Tibial nerve (tissue), 4 donors: Measurements from ENCODE around the gene FGF23. TPM values are rescaled to one million over a fixed set of nuclear protein-coding genes. Genes with fewer than 3 reads are reported as not detected.

Experiments
- DNase-seq, 2 donors: peaks; one replicate each; pipeline ENCODE4 v3.0.0-alpha.2; 2019; ENCODE audit warnings: low spot score in 2 of 2
- H3K27ac ChIP-seq, 4 donors: fragments of 200-600 bp; sonication (generic) in 3 of 4; one replicate each; pipeline ENCODE4 v1.5.1; 2017 to 2019; ENCODE audit warnings: mild to moderate bottlenecking in 1 of 4
- H3K27me3 ChIP-seq, 2 donors: fragments of 200-600 bp; sonication (generic) in 1 of 2; one replicate each; pipeline versions ENCODE4 v1.5.1 to v1.6.0; 2017 to 2019
- H3K36me3 ChIP-seq, 3 donors: fragments of 200-600 bp; sonication (generic); one replicate each; pipeline ENCODE4 v1.5.1; 2018 to 2019
- H3K4me1 ChIP-seq, 4 donors: fragments of 200-600 bp; sonication (generic) in 3 of 4; one replicate each; pipeline ENCODE4 v1.5.1; 2017 to 2019
- H3K4me3 ChIP-seq, 4 donors: fragments of 200-600 bp; sonication (generic) in 3 of 4; one replicate each; pipeline ENCODE4 v1.5.1; 2017 to 2019; ENCODE audit warnings: mild to moderate bottlenecking in 1 of 4, moderate library complexity in 1 of 4
- H3K9me3 ChIP-seq, 4 donors: fragments of 200-600 bp; sonication (generic) in 3 of 4; one replicate each; pipeline ENCODE4 v1.5.1; 2017 to 2019
- CTCF ChIP-seq, 5 experiments: fragments of 200-600 bp in 3 of 5; fragments of 450-650 bp in 2 of 5; sonication (generic) in 3 of 5; IDR thresholded peaks; one replicate each; pipeline ENCODE4 v1.5.1; 2016 to 2019; ENCODE audit warnings: antibody characterized with exemption in 5 of 5, mild to moderate bottlenecking in 3 of 5, moderate library complexity in 2 of 5
- EP300 ChIP-seq, 2 donors: sonication (generic); formaldehyde crosslinking; IDR thresholded peaks; one replicate each; pipeline ENCODE4 v1.6.1; 2017; ENCODE audit warnings: antibody characterized with exemption in 2 of 2, mild to moderate bottlenecking in 1 of 2
- POLR2A ChIP-seq, 2 donors: fragments of 450-650 bp; IDR thresholded peaks; one replicate each; pipeline ENCODE4 v1.6.1; 2017; ENCODE audit warnings: antibody characterized with exemption in 2 of 2, mild to moderate bottlenecking in 2 of 2, moderate library complexity in 2 of 2
- WGBS, 2 donors: methylation state at CpG; one replicate each; pipeline ENCODE4 v1.1.5; 2018; 5-methylcytosine and 5-hydroxymethylcytosine counted together
- total RNA-seq, 4 donors: library from RNA; depleted of rRNA; stranded (reverse); fragments of >200 nt; gene quantifications; one replicate each; pipeline ENCODE4 v1.1.0, GENCODE V29; 2016

FGF23 gene
- total RNA-seq, 4 donors from 2014 or later, result not detected

GRCh38 chr12:4420138-4420670 is 40.7 kb upstream of the FGF23 start:
- DNase-seq, result no peak
- Histone ChIP-seq H3K9me3 (no peaks in the 10 kb centered on the region), H3K4me1 (no peaks in the 10 kb centered on the region), H3K4me3 (no peak overlapping the region), H3K36me3 (no peaks in the 10 kb centered on the region), H3K27ac (no peak overlapping the region), H3K27me3 (peaks cover 0 to 16% of the 10 kb centered on the region in 2 donors)
- TF ChIP-seq EP300 (IDR thresholded peaks at IDR 0.05) (no peak), POLR2A (IDR thresholded peaks at IDR 0.05) (no peak), CTCF (IDR thresholded peaks at IDR 0.05) (no peak)
- 78 to 84% methylated on average over 5 of the region's 5 CpGs for WGBS, 2 donors

- 82 to 86% methylated on average over 5 of the region's 5 CpGs for WGBS, 2 donors
- H3K4me3 ChIP-seq, result no peak overlapping the region
- H3K4me1 ChIP-seq, result no peaks in the 10 kb centered on the region
- H3K36me3 ChIP-seq, result no peaks in the 10 kb centered on the region
- TF ChIP-seq CTCF (IDR thresholded peaks at IDR 0.05) (no peak), POLR2A (IDR thresholded peaks at IDR 0.05) (no peak), EP300 (IDR thresholded peaks at IDR 0.05) (no peak)
- no peaks in the 10 kb centered on the region for H3K9me3 ChIP-seq
- DNase-seq, result no peak
- H3K27me3 ChIP-seq, result peaks cover 0 to 17% of the 10 kb centered on the region in 2 donors
- no peak overlapping the region for H3K27ac ChIP-seq
Observed at GRCh38 chr12:4418913-4419312, 39.4 kb upstream of the FGF23 start.

- Histone ChIP-seq H3K9me3 (no peaks in the 10 kb centered on the region), H3K27me3 (peaks cover 0 to 17% of the 10 kb centered on the region in 2 donors), H3K4me3 (no peak overlapping the region), H3K4me1 (no peaks in the 10 kb centered on the region), H3K27ac (no peak overlapping the region), H3K36me3 (no peaks in the 10 kb centered on the region)
- no peak for DNase-seq
- WGBS, 2 donors, result 40 to 43% methylated on average over 5 of the region's 5 CpGs
- TF ChIP-seq POLR2A (IDR thresholded peaks at IDR 0.05), result no peak
- TF ChIP-seq EP300 (IDR thresholded peaks at IDR 0.05), result no peak
- no peak for TF ChIP-seq CTCF (IDR thresholded peaks at IDR 0.05)
Observed at GRCh38 chr12:4417936-4418335, 38.4 kb upstream of the FGF23 start.

GRCh38 chr12:4417455-4417854 is 37.9 kb upstream of the FGF23 start:
- H3K36me3 ChIP-seq, result no peaks in the 10 kb centered on the region
- H3K27ac ChIP-seq, result no peak overlapping the region
- DNase-seq, result no peak
- TF ChIP-seq CTCF (IDR thresholded peaks at IDR 0.05), result no peak
- TF ChIP-seq POLR2A (IDR thresholded peaks at IDR 0.05), result no peak
- TF ChIP-seq EP300 (IDR thresholded peaks at IDR 0.05), result no peak
- peaks cover 0 to 17% of the 10 kb centered on the region in 2 donors for H3K27me3 ChIP-seq
- H3K4me3 ChIP-seq, result no peak overlapping the region
- H3K9me3 ChIP-seq, result no peaks in the 10 kb centered on the region
- H3K4me1 ChIP-seq, result no peaks in the 10 kb centered on the region
- 24 to 35% methylated on average over 6 of the region's 6 CpGs for WGBS, 2 donors

- H3K27ac ChIP-seq, result no peak overlapping the region
- DNase-seq, result no peak
- H3K4me3 ChIP-seq, result no peak overlapping the region
- H3K4me1 ChIP-seq, result no peaks in the 10 kb centered on the region
- peaks cover 0 to 17% of the 10 kb centered on the region in 2 donors for H3K27me3 ChIP-seq
- H3K36me3 ChIP-seq, result no peaks in the 10 kb centered on the region
- no peak for TF ChIP-seq CTCF (IDR thresholded peaks at IDR 0.05)
- TF ChIP-seq POLR2A (IDR thresholded peaks at IDR 0.05), result no peak
- TF ChIP-seq EP300 (IDR thresholded peaks at IDR 0.05), result no peak
- 86 to 89% methylated on average over 8 of the region's 8 CpGs for WGBS, 2 donors
- H3K9me3 ChIP-seq, result no peaks in the 10 kb centered on the region
Observed at GRCh38 chr12:4416276-4416675, 36.8 kb upstream of the FGF23 start.
